Activated effector memory CD4-positive, alpha-beta T cell treated with Interleukin-2 at 50 U/mL for 16 hours (primary cell): Measurements from ENCODE around the gene B4GALNT1.
"Not testable (repeated sequence)": the region's sequence is repeated elsewhere in the genome, so short reads cannot be mapped to it uniquely, and the experiment has no call there.

Experiments used
- DNase-seq: peaks from one replicate; pipeline ENCODE4 v3.0.0-alpha.2; 2020

The B4GALNT1 gene

DNA sequence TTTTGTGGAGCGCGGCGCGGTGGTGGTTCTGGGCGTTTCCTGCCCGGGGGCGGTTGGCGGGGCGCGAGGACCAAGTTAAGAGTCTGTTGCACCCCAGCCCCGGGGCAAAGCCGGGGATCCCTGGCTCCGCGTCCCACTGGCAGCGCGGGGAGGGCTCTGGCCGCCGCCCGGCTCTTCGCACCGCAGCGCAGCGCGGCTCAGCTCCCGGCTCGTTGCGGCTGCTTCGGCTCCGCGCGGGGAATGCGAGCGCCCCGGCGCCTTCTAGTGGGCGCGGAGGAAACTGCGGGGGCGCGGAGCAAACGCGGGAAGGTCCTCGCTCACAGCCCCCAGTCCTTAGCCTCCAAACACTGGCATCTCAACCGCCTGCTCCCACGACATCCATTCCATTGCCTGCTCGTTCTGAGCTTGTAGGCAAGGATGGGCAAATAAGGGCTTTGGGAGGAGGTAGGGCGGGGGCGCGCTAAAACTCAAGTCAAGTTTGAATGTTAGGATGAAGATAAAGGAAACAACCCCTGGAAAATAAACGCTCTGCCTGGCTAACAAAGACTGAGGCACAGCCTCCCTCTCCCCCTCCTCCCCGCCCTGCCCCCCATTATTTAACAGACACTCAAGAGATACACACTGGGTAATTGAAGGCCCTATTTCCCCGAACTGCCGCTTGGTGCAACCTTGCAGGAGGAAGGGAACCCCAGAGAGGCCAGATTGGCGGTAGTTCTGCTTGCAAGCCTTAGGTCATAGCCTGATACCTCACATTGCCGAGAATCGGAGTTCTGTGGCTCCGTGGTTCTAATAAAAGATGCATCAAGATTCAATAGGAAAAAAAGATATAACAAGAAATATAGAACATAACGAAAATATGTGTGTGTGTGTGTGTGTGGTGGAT is at the start of gene B4GALNT1:
Gene B4GALNT1 (minus strand): TSS at position 244 of the 883 bp plus-strand sequence. CDS start 1,069 bp downstream, outside the sequence.
- peak; percentile 49 for DNase-seq

GRCh38 chr12:57679697-57680096 is 46.7 kb upstream of the B4GALNT1 start:
- DNase-seq, result no peak

- DNase-seq, result not testable (repeated sequence)
Observed at GRCh38 chr12:57677947-57678346, 44.9 kb upstream of the B4GALNT1 start.

DNA sequence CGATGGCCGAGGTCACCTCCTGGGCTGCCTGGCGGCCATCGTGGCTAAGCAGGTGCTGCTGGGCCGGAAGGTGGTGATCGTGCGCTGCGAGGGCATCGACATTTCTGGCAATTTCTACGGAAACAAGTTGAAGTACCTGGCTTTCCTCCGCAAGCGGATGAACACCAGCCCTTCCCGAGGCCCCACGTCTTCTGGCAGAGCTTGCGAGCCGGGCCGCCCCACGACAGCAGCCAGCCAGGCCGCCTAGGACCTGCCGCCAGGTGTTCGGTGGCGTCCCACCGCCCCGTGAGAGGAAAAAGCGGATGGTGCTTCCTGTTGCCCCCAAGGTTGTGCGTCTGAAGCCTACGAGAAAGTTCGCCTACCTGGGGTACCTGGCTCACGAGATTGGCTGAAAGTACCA is 41.7 kb upstream of the B4GALNT1 start:
- DNase-seq, result no peak

DNA sequence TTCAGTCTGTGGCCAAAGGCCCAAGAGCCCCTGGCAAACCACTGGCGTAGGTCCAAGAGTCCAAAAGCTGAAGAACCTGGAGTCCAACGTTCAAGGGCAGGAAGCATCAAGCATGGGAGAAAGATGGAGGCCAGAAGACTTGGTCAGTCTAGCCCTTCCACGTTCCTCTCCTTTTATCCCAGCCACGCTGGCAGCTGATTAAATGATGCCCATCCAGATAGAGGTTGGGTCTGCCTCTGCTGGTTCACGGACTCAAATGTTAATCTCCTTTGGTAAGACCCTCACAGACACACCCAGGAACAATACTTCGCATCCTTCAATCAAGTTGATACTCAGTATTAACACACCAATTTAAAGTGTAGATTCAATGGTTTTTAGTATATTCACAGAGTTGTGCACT is 39.8 kb upstream of the B4GALNT1 start:
- no peak for DNase-seq

DNA sequence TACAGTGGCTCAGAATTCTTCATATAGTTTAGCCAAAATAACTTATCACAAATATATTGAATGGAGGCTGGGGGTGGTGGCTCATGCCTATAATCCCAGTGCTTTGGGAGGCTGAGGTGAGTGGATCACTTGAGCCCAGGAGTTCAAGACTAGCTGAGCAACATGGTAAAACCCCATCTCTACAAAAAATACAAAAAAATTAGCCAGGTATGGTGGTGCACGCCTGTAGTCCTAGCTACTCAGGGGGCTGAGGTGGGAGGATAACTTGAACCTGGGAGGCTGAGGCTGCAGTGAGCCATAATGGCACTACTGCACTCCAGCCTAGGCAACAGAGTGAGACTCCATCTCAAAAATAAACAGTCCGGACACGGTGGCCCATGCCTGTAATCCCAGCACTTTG is 38.8 kb upstream of the B4GALNT1 start:
- not testable (repeated sequence) for DNase-seq

DNA sequence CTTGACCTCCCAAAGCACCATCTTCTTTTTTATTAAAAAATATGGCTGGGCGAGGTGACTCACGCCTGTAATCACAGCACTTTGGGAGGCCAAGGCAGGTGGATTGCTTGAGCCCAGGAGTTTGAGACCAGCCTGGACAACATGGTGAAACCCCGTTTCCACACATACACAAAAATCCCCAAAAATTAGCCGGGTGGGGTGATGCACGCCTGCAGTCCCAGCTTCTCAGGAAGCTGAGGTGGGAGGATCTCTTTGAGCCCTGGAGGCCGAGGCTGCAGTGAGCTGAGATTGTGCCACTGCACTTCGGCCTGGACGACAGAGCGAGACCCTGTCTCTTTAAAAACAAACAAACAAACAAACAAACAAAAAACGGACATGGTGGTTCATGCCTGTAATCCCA is 36.7 kb upstream of the B4GALNT1 start:
- DNase-seq, result not testable (repeated sequence)

DNA sequence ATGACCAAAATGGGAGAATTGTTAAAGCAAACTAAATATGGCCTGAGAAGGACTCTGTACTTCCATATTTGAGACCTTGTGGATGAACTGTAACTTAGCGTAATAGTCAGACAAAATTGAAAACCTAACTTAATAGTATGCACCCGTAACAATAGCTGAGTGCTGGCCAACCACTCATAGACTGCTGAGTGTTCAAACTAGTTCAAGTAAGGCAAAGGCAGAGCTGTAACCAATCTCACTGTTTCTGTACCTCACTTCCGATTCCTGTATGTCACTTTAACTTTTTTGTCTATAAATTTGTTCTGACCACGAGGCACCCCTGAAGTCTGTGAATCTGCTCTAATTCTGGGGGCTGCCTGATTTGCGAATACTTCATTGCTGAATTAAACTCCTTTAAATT is 33.9 kb upstream of the B4GALNT1 start:
- DNase-seq, result no peak

GRCh38 chr12:57665066-57665820 is 32.2 kb upstream of the B4GALNT1 start:
- not testable (repeated sequence) for DNase-seq

- DNase-seq, result no peak
Observed at GRCh38 chr12:57661376-57661775, 28.4 kb upstream of the B4GALNT1 start.

DNA sequence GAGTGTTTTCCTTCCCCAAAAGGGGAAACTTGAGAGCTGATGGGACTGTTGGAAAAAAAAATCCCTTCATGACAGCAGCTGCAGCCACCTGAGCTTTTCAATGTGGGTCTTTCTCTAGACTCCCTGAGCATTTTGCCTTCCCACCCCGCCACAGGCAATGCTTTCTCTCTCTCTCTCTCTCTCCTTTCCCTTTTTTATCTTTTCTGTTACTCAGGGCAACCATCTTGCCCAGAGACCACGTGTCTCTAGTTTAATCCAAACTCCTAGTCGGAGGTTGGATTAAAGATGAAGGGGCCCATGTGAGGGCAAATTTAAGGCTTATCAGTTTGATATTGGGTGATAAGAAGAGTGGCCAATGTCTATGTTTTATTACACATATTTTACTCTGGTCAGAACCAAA is 25.9 kb upstream of the B4GALNT1 start:
- DNase-seq, result no peak

- DNase-seq, result no peak
Observed at GRCh38 chr12:57657744-57658143, 24.7 kb upstream of the B4GALNT1 start.

DNA sequence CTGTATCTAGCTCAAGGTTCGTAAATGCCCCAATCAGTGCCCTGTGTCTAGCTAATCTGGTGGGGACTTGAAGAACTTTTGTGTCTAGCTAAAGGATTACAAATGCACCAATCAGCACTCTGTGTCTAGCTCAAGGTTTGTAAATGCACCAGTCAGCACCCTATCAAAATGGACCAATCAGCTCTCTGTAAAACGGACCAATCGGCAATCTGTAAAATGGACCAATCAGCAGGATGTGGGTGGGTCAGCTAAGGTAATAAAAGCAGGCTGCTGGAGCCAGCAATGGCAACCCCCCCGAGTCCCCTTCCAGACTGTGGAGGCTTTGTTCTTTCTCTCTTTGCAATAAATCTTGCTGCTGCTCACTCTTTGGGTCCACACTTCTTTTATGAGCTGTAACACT is 23.4 kb upstream of the B4GALNT1 start:
- DNase-seq, result not testable (repeated sequence)

GRCh38 chr12:57655541-57656240 is 22.7 kb upstream of the B4GALNT1 start:
- DNase-seq, result no peak

DNA sequence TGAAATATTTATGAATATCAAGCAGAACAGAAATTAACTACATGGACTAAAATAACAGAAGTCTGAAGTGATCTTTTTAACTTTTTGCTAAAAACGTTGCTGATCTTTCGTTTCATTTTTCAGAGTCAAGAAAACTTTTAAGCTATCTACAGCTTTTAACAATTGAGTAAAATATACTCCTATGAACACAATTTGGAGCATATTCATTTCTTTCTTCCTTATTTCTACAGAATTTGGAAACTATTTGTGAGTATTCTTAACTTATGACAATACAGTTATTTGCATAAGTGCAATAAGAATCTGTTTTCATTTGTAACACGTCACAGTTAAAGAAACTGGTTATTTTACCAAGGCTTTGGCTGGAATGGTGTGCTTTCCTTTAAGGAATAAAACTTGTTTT is 21.0 kb upstream of the B4GALNT1 start:
- DNase-seq, result no peak

DNA sequence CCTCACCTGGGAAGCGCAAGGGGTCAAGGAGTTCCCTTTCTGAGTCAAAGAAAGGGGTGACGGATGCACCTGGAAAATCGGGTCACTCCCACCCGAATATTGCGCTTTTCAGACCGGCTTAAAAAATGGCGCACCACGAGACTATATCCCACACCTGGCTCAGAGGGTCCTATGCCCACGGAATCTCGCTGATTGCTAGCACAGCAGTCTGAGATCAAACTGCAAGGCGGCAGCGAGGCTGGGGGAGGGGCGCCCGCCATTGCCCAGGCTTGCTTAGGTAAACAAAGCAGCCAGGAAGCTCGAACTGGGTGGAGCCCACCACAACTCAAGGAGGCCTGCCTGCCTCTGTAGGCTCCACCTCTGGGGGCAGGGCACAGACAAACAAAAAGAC is 13.7 kb upstream of the B4GALNT1 start:
- not testable (repeated sequence) for DNase-seq

GRCh38 chr12:57645990-57646658 is 13.1 kb upstream of the B4GALNT1 start:
- not testable (repeated sequence) for DNase-seq

DNA sequence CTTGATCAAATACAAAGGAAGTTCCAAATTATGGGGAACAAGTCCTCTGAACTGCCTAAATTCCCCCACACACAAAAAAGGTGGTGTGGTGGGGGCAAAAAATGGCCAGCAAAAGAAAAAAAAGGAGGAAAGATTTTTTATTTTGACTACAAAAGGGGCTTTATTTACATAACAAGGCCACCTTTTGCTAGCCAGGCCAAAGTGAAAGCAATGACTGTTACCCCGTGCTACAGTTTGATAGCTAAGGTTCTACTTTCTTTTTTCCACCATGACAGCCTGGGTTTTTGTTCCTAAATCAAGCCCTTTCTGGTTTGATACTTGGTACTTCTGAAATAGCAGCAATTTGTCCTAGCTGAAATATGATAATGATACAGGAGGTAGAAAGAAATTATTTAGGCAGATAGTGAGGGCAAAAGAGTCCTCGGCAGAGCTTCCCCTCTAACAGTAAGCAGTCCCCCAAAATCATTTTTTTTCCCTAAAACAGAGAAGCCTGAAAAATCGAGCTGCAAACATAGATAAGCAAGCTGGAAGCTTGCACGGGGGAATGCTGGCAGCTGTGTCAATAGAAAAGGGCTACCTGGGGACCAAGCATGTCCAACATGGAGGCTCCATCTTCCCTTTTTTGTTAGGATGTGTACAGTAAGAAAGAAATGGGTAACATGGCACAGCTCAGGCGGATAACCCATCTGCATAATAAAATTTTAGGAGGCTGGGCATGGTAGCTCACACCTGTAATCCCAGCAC is 8.9 kb upstream of the B4GALNT1 start:
- DNase-seq, result no peak

DNA sequence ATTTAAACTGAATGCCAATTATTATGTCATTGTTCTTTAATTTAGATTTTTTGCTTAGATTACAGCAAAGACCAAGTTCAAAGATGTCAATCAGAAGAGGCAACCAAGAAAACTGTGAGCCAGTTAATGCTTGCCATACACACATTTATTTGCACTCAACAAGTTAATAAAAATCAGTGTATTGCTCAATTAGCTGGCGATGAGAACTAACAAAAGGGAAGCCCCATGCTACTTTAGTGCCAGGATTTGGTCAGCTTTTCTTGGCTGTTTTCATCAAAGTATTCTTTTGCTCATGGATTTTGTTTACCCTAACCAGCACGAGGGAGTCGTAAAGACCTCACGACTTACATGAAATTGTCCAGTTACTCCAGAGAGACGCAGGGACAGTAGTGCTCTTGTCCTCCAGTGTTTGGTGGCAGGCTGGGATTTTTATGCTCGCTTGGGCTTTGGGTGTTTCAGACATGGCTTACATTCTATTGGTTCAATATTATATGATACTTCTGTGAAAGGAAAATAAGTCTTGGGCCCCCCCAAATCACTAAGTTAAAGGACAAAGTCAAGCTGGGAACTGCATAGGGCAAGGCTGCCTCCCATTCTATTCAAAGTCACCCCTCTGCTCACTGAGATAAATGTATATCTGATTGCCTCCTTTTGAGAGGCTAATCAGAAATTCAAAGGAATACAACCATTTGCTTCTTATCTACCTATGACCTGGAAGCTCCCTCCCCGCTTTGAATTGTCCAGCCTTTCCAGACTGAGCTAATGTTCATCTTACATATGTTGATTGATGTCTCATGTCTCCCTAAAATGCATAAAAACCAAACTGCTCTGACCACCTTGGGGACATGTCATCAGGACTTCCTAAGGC is 7.4 kb upstream of the B4GALNT1 start:
- no peak for DNase-seq

GRCh38 chr12:57638096-57638495 is 5.1 kb upstream of the B4GALNT1 start:
- no peak for DNase-seq

GRCh38 chr12:57637364-57637763 is 4.4 kb upstream of the B4GALNT1 start:
- DNase-seq, result no peak
